AG04449 (cell line): ENCODE measurements around the gene PERCC1.

Experiments
- CTCF ChIA-PET: fragments of 350-600 bp; formaldehyde crosslinking; extraction: SDS; loops from one replicate; lab custom pipeline; 2021; ENCODE audit warnings: antibody characterized with exemption; lab: Yijun Ruan, JAX
- POLR2A ChIA-PET: fragments of 400-600, 350-600 bp; formaldehyde crosslinking; extraction: SDS; loops from one replicate; lab custom pipeline; 2020; ENCODE audit warnings: antibody characterized with exemption, inconsistent platforms; lab: Yijun Ruan, JAX
- DNase-seq: peaks from one replicate; pipeline ENCODE4 v3.0.0-alpha.2; 2010; ENCODE audit warnings: low read depth, low spot score
- H3K4me3 ChIP-seq: 2 replicates; pipeline ENCODE4 v1.5.1; 2011; ENCODE audit warnings: low read depth, mild to moderate bottlenecking, control low read depth, low read length
- TF ChIP-seq, protein P1 (sequence below): IDR thresholded peaks from one replicate; pipeline ENCODE4 v1.5.1; 2011; ENCODE audit warnings: mild to moderate bottlenecking, moderate library complexity, low read length, control low read depth, inconsistent platforms; ENCODE audit not compliant: insufficient read depth; ENCODE audit errors: missing control alignments

The PERCC1 gene

DNA sequence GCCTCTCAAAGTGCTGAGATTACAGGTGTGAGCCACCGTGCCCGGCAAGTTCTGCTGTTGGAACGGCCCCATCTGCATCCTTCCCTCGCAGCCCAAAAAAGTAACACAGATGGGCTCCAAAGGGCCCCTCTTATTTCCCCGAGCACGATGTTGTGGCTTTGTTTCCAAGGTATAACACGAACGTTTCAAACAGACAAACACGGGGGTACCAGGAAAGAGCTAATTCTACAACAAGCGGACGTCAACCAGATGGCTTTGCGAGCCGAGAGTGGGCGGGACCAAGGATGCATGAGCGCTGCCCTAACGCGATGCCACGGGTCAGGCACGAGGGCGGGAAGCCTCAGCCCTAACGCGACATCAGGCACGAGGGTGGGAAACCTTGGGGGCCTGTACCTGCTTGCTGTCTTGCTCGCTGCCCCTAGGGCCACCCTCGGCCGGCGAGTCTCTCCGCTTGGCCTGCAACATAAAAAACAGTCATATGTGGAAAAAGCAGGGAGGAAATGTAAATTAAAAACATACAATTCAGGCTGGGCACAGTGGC is 40.6 kb upstream of the PERCC1 start:
- TF ChIP-seq, protein P1, sequence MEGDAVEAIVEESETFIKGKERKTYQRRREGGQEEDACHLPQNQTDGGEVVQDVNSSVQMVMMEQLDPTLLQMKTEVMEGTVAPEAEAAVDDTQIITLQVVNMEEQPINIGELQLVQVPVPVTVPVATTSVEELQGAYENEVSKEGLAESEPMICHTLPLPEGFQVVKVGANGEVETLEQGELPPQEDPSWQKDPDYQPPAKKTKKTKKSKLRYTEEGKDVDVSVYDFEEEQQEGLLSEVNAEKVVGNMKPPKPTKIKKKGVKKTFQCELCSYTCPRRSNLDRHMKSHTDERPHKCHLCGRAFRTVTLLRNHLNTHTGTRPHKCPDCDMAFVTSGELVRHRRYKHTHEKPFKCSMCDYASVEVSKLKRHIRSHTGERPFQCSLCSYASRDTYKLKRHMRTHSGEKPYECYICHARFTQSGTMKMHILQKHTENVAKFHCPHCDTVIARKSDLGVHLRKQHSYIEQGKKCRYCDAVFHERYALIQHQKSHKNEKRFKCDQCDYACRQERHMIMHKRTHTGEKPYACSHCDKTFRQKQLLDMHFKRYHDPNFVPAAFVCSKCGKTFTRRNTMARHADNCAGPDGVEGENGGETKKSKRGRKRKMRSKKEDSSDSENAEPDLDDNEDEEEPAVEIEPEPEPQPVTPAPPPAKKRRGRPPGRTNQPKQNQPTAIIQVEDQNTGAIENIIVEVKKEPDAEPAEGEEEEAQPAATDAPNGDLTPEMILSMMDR, result no peak
- POLR2A ChIA-PET, result no interaction called here
- no peak overlapping the region for H3K4me3 ChIP-seq
- DNase-seq, result no peak
- CTCF ChIA-PET, result interaction anchor here (1.7 kb wide), 1 partner anchor 27 kb away, joined by 4 read pairs; no protein-coding TSS in a partner anchor

DNA sequence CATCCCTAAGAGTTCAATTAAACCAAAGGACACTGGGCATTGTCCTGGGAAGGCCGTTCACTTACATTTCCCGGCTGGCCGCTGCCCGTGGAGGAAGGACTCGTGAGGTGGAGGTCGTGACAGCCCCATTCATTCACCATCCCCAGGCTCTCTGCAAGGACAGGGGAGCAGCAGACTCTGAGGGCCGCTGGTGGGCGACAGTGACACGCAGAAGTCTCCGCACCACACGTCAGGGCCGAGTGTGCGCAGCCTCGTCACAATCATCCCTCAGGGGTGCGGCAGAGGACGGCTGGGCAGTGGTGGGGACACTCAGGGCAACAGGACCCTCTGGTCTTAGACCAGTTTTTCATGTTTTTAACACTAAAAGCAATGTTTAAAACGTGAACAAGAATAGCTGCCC is 38.1 kb upstream of the PERCC1 start:
- no peak overlapping the region for H3K4me3 ChIP-seq
- POLR2A ChIA-PET, result no interaction called here
- TF ChIP-seq, protein P1, result no peak
- no peak for DNase-seq
- CTCF ChIA-PET, result no interaction called here

DNA sequence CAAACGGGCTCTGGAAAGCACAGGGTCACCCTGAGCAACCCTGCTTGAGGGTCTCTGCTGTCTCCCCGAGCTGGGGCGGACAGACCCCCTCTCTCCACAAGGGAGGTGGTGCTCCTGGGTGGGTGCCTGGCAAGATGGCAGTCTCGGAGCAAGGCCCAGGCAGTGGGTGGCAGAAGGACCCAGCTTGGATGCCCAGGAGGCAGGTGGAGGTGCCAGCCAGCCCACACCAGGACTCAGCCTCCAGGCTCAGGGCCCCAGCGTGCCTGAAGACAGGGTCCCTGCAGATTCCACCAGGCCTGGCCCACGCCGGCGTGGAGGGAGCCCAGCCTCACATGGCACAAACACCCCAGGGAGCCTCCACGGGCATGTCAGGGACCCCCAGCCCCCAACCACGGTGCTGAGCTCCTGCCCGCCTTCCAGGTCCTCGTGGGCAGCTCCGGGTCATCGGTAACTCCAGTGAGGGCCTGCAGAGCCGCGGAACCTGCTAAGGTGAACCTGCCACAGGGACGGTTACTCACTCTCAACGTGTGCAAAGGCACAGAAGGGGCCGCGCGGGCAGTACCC is 37.2 kb upstream of the PERCC1 start:
- CTCF ChIA-PET, result no interaction called here
- TF ChIP-seq, protein P1, result no peak

DNA sequence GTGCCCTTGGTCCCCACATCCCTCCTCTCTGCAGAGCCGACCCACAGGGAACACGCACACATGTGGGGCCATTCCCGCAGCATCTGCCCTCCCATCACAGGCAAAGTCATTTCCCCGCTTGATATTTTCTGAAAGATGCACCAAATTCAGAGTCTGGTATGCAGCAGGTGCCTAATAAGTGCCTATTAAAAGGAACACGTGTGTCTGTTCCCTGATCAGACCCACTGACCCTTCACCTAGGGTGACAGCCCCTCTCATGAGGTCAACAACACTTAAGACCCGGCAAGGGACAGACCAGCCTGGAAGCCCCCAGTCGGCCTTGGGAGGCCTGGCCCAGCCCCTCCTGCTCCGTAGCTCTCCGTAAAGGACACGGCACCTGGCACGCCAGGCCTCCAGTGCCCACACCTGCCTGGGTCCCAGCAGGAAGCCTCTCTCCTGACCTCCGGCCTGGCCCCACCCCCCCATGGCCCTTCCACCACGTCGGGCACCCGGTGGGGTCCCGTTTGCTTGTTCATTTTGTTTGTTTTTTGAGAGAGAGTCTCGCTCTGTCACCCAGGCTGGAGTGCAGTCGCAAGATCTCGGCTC is 36.4 kb upstream of the PERCC1 start:
- H3K4me3 ChIP-seq, result no peak overlapping the region
- ChIA-PET POLR2A (interaction anchor here (1.5 kb wide), 1 partner anchor 26 kb away, joined by 3 read pairs; no protein-coding TSS in a partner anchor), CTCF (no interaction called here)
- TF ChIP-seq, protein P1, result no peak
- DNase-seq, result no peak

More for the DNA sequence above, 37.2 kb upstream of the PERCC1 start:
- H3K4me3 ChIP-seq, result no peak overlapping the region
- no peak for DNase-seq
- POLR2A ChIA-PET, result interaction anchor here (1.5 kb wide), 1 partner anchor 27 kb away, joined by 3 read pairs; no protein-coding TSS in a partner anchor

DNA sequence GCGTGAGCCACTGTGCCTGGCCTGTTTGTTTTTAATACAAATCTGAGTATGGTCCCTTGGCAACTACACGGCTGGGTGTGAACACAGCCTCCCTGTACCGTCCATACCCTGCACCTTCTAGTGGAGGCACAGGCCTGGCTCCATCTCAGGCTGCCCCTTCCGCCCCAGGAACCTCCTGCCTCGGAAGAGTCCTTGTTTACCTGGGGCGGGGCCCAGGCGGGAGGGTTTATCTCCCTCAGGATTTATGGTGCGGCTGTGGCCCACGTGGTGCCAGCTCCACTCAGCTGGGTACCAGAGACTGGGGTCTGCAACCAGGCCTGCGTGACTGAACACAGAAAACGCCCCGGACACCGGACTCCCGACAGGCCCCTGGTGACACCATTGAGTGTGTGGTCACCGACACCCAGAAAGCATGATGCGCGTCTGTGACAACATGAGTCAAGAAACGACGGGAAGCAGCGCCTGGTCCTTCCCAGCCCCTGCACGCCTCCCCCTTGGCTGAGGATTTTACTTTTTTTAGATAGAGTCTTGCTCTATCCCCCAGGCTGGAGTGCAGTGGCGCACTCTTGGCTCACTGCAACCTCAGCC is 35.3 kb upstream of the PERCC1 start:
- TF ChIP-seq, protein P1, result no peak
- no peak overlapping the region for H3K4me3 ChIP-seq
- CTCF ChIA-PET, result no interaction called here
- POLR2A ChIA-PET, result interaction anchor here (1.5 kb wide), 1 partner anchor 25 kb away, joined by 3 read pairs; no protein-coding TSS in a partner anchor
- no peak for DNase-seq

DNA sequence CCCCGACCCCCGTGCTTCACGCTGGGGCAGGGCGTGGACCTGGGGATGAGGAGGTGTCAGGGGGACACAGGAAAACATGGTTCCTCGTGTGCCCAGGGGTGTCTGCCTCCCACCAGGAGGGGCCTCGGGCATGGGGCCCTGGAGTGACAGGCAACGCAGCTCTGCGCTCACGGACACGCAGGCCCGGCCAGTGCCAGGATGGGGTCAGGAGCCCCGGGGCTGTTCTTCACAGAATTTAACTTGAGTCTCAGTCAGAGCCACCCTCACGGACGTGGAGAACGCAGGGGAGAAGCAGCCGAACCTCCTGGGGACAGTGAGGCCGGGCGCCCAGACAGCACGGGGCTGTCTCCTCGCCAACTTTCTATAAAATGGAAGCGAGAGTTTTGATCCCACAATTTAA is 33.1 kb upstream of the PERCC1 start:
- no peak overlapping the region for H3K4me3 ChIP-seq
- no peak for DNase-seq
- CTCF ChIA-PET, result no interaction called here
- TF ChIP-seq, protein P1, result no peak
- POLR2A ChIA-PET, result no interaction called here
